ENCODE results near the gene SCART1.

DNA sequence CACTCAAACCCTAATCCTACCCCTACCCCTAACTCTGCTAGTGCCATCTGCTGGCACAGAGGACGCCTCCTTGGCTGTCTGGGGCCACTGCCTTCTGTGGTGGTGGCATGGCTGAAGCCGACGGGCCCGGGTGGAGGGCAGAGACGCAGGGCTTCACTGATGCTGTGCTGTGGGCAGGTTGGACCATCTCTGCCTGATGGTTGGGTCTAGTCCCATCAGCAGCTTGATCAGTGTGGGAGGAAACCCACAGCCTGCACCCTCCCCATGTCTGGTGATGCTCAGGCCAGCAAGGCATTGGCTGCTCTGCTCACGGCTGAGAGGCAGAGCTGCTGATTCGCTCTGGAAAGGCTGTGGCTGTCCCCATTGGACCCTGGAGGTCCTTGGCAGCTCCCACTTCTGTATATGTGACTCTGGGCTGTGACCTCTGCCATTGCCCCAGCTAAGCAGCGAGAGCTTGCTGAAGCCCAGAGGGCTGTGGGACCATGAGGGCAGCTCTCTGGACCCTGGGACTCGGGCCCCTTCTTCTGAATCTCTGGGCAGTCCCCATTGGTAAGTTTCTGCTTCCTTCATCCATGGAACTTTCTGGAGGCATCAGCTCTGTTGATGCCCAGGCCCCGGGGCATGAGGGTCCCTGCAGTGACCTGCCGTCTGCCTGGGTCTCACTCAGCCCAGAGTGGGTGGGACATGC, at the start of gene SCART1:
- TF ChIP-seq, protein P1, sequence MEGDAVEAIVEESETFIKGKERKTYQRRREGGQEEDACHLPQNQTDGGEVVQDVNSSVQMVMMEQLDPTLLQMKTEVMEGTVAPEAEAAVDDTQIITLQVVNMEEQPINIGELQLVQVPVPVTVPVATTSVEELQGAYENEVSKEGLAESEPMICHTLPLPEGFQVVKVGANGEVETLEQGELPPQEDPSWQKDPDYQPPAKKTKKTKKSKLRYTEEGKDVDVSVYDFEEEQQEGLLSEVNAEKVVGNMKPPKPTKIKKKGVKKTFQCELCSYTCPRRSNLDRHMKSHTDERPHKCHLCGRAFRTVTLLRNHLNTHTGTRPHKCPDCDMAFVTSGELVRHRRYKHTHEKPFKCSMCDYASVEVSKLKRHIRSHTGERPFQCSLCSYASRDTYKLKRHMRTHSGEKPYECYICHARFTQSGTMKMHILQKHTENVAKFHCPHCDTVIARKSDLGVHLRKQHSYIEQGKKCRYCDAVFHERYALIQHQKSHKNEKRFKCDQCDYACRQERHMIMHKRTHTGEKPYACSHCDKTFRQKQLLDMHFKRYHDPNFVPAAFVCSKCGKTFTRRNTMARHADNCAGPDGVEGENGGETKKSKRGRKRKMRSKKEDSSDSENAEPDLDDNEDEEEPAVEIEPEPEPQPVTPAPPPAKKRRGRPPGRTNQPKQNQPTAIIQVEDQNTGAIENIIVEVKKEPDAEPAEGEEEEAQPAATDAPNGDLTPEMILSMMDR (IDR thresholded peaks at IDR 0.05 in 4 of 5, conservative IDR thresholded peaks at IDR 0.05 in 1 of 5): no peak
- no peak for TF ChIP-seq POLR2A (IDR thresholded peaks at IDR 0.05)

Data from gastrocnemius medialis (tissue), 4 donors.